OCI-LY1 (cell line): ENCODE data around the gene PCDH18.
"Not testable (repeated sequence)": the region's sequence is repeated elsewhere in the genome, so short reads cannot be mapped to it uniquely, and the experiment has no call there.

Experiments
- H2AFZ ChIP-seq: fragments of 200-600 bp; sonication (generic), shearing (Covaris generic); 2 replicates; pipeline ENCODE4 v1.6.0; 2014; ENCODE audit warnings: antibody characterized with exemption, mild to moderate bottlenecking, low read length
- H3F3A ChIP-seq: fragments of 200-600 bp; sonication (generic), shearing (Covaris generic); 2 replicates; pipeline ENCODE4 v1.6.0; 2014; ENCODE audit warnings: mild to moderate bottlenecking, antibody characterized with exemption, low read length, moderate library complexity; ENCODE audit not compliant: insufficient read depth
- H3K27ac ChIP-seq: fragments of 200-600 bp; sonication (generic); 2 replicates; pipeline ENCODE4 v1.5.1; 2014; ENCODE audit warnings: low read length, mixed run types, mild to moderate bottlenecking, low read depth; ENCODE audit not compliant: poor library complexity, severe bottlenecking
- H3K27me3 ChIP-seq: fragments of 200-600 bp; sonication (generic); 2 replicates; pipeline ENCODE4 v1.6.0; 2014; ENCODE audit warnings: antibody characterized with exemption, mild to moderate bottlenecking, low read length, moderate library complexity; ENCODE audit not compliant: insufficient read depth
- H3K36me3 ChIP-seq: fragments of 200-600 bp; sonication (generic); 2 replicates; pipeline ENCODE4 v1.6.1; 2014; ENCODE audit warnings: mild to moderate bottlenecking, antibody characterized with exemption, low read length, moderate library complexity, mixed read lengths; ENCODE audit not compliant: insufficient read depth
- H3K4me1 ChIP-seq: fragments of 200-600 bp; sonication (generic); 2 replicates; pipeline ENCODE4 v1.5.1; 2014; ENCODE audit warnings: mild to moderate bottlenecking, low read length, moderate library complexity; ENCODE audit not compliant: insufficient read depth, severe bottlenecking
- H3K4me2 ChIP-seq: fragments of 200-600 bp; sonication (generic), shearing (Covaris generic); 2 replicates; pipeline ENCODE4 v1.6.1; 2014; ENCODE audit warnings: low read length
- H3K4me3 ChIP-seq: fragments of 200-600 bp; sonication (generic); 2 replicates; pipeline ENCODE4 v1.5.1; 2014; ENCODE audit warnings: low read length, low read depth, mild to moderate bottlenecking, mixed read lengths; ENCODE audit not compliant: poor library complexity, severe bottlenecking
- H3K79me2 ChIP-seq: fragments of 200-600 bp; shearing (Covaris generic); 2 replicates; pipeline ENCODE4 v1.6.1; 2016; ENCODE audit warnings: mixed run types, low read length, mixed read lengths; ENCODE audit not compliant: insufficient read depth
- H3K9ac ChIP-seq: fragments of 200-600 bp; sonication (generic), shearing (Covaris generic); 2 replicates; pipeline ENCODE4 v1.6.1; 2014; ENCODE audit warnings: mild to moderate bottlenecking, low read length, mixed read lengths
- H3K9me2 ChIP-seq: fragments of 200-600 bp; sonication (generic), shearing (Covaris generic); 2 replicates; pipeline ENCODE4 v1.6.1; 2014; ENCODE audit warnings: low read depth, mild to moderate bottlenecking, low read length, mixed read lengths
- H3K9me3 ChIP-seq: fragments of 200-600 bp; shearing (Covaris generic); 2 replicates; pipeline ENCODE4 v1.6.1; 2014; ENCODE audit warnings: low read length, mixed read lengths
- H4K20me1 ChIP-seq: fragments of 200-600 bp; sonication (generic), shearing (Covaris generic); 2 replicates; pipeline ENCODE4 v1.6.0; 2016; ENCODE audit warnings: mild to moderate bottlenecking, low read length; ENCODE audit not compliant: insufficient read depth
- EZH2 ChIP-seq: fragments of 200-600 bp; sonication (generic), shearing (Covaris generic); IDR thresholded peaks from 2 replicates; pipeline ENCODE4 v1.8.0; 2017; ENCODE audit warnings: borderline replicate concordance, mixed run types, mild to moderate bottlenecking, antibody characterized with exemption, low read length, moderate library complexity, mixed read lengths
- TF ChIP-seq, protein P1 (sequence below): fragments of 200-600 bp; sonication (generic), shearing (Covaris generic); IDR thresholded peaks from 2 replicates; pipeline ENCODE4 v1.5.1; 2017; ENCODE audit warnings: mild to moderate bottlenecking, antibody characterized with exemption, low read length, moderate library complexity, mixed read lengths

The PCDH18 gene

DNA sequence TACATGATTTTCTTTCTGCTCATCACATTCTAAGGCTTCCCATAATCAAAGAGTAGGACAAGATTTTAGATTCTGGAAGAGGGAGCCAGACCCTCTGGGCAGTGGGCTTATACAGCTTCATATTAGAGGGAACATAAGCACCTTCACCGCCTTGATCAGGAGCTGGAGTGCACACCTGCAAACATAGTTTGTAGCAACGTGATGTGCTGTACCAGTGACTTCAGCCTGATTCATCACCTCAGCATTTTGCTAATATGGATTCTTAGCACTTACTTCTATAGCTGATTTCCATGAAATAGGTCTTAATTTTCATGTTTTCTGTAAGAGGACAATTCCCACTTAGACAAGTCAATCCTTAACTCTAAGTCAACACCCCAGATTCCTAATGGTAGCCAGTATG lies 36.7 kb downstream of the PCDH18 start:
- TF ChIP-seq, protein P1, sequence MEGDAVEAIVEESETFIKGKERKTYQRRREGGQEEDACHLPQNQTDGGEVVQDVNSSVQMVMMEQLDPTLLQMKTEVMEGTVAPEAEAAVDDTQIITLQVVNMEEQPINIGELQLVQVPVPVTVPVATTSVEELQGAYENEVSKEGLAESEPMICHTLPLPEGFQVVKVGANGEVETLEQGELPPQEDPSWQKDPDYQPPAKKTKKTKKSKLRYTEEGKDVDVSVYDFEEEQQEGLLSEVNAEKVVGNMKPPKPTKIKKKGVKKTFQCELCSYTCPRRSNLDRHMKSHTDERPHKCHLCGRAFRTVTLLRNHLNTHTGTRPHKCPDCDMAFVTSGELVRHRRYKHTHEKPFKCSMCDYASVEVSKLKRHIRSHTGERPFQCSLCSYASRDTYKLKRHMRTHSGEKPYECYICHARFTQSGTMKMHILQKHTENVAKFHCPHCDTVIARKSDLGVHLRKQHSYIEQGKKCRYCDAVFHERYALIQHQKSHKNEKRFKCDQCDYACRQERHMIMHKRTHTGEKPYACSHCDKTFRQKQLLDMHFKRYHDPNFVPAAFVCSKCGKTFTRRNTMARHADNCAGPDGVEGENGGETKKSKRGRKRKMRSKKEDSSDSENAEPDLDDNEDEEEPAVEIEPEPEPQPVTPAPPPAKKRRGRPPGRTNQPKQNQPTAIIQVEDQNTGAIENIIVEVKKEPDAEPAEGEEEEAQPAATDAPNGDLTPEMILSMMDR: no peak
- TF ChIP-seq EZH2: no peak
- Histone ChIP-seq H3K4me2 (no peak overlapping the region), H3K36me3 (no peaks in the 10 kb centered on the region), H3K4me1 (no peaks in the 10 kb centered on the region), H3K4me3 (no peak overlapping the region), H4K20me1 (no peaks in the 10 kb centered on the region), H3K27ac (no peak overlapping the region), H3K9me2 (no peaks in the 10 kb centered on the region), H3F3A (no peaks in the 10 kb centered on the region), H3K79me2 (no peaks in the 10 kb centered on the region), H3K9me3 (no peaks in the 10 kb centered on the region), H2AFZ (no peak overlapping the region), H3K27me3 (no peaks in the 10 kb centered on the region), H3K9ac (no peak overlapping the region)

DNA sequence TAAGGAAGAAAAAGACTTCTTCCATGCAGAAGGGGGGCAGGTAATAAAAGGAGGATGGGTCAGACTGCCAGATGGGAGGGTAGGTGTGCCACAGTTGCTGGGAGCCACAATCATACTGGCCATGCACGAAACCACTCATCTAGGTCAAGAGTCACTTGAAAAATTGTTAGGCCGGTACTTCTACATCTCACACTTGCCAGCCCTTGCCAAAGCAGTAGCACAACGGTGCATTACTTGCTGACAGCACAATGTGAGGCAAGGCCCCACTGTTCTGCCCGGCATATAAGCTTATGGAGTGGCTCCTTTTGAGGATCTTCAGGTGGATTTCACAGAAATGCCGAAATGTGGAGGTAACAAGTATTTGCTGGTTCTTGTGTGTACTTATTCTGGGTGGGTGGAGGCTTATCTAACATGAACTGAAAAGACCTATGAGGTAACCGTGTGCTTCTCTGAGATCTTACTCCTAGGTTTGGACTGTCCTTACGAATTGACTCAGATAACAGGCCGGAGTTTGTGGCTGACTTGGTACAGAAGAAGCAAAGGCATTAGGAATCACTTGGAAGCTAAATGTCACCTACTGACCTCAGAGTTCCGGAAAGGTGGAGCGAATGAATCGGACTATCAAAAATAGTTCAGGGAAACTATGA lies 48.9 kb downstream of the PCDH18 start:
- H3K27ac ChIP-seq, H3K27me3 ChIP-seq, H2AFZ ChIP-seq, H3K9me3 ChIP-seq, H3K36me3 ChIP-seq, H3K9me2 ChIP-seq, H4K20me1 ChIP-seq, H3K4me2 ChIP-seq, H3K79me2 ChIP-seq, H3K4me3 ChIP-seq, H3K4me1 ChIP-seq, H3F3A ChIP-seq, H3K9ac ChIP-seq: not testable (repeated sequence)

GRCh38 chr4:137479657-137480056 lies 52.6 kb downstream of the PCDH18 start:
- H3K9me2 ChIP-seq, H3F3A ChIP-seq, H3K27me3 ChIP-seq, H3K4me1 ChIP-seq, H4K20me1 ChIP-seq, H3K9me3 ChIP-seq, H3K79me2 ChIP-seq, H3K4me2 ChIP-seq, H3K9ac ChIP-seq, H3K36me3 ChIP-seq, H3K27ac ChIP-seq, H2AFZ ChIP-seq, H3K4me3 ChIP-seq: not testable (repeated sequence)

GRCh38 chr4:137476345-137476744 lies 55.9 kb downstream of the PCDH18 start:
- H3K79me2 ChIP-seq: no peaks in the 10 kb centered on the region
- TF ChIP-seq EZH2: no peak
- TF ChIP-seq, protein P1: no peak
- H2AFZ ChIP-seq: no peak overlapping the region
- H3K27ac ChIP-seq: no peak overlapping the region
- no peak overlapping the region for H3K9ac ChIP-seq
- no peaks in the 10 kb centered on the region for H3K27me3 ChIP-seq
- no peak overlapping the region for H3K4me3 ChIP-seq
- H3K4me2 ChIP-seq: no peak overlapping the region
- H3K9me3 ChIP-seq: no peaks in the 10 kb centered on the region
- H4K20me1 ChIP-seq: no peaks in the 10 kb centered on the region
- no peaks in the 10 kb centered on the region for H3F3A ChIP-seq
- H3K9me2 ChIP-seq: no peaks in the 10 kb centered on the region
- no peaks in the 10 kb centered on the region for H3K36me3 ChIP-seq
- no peaks in the 10 kb centered on the region for H3K4me1 ChIP-seq
